A673 (cell line): ENCODE measurements around the gene TRPV5. TPM values are rescaled to one million over a fixed set of nuclear protein-coding genes. Genes with fewer than 3 reads are reported as not detected.

Source experiments
- BruUV-seq: library from RNA; stranded (reverse); fragments of 400-500 nt; replicated peaks from 2 replicates; lab custom pipeline; 2021; lab: Mats Ljungman, UMichigan
- CTCF ChIA-PET: fragments of 300-600 bp; sonication (Branson Sonifier 250); formaldehyde crosslinking; loops from one replicate; lab custom pipeline; 2022; ENCODE audit warnings: antibody characterized with exemption; lab: Charles Lee
- POLR2A ChIA-PET: fragments of 300-600 bp; sonication (Branson Sonifier 250); formaldehyde crosslinking; loops from one replicate; lab custom pipeline; 2022; ENCODE audit warnings: antibody characterized with exemption; ENCODE audit not compliant: low non-redundant PET; lab: Charles Lee
- DNase-seq: peaks from one replicate; pipeline ENCODE4 v3.0.0-alpha.2; 2015; ENCODE audit warnings: low spot score
- H3K27ac ChIP-seq: fragments of 200-600 bp; sonication (generic); 2 replicates; pipeline ENCODE4 v1.5.1; 2016; ENCODE audit warnings: mixed run types, low read depth, mild to moderate bottlenecking, mixed read lengths, antibody characterized with exemption, low read length; ENCODE audit not compliant: poor library complexity, severe bottlenecking
- H3K27me3 ChIP-seq: fragments of 200-600 bp; sonication (generic); replicated peaks from 2 replicates; pipeline ENCODE4 v1.6.1; 2017; ENCODE audit warnings: mixed run types, low read depth, mild to moderate bottlenecking, mixed read lengths, antibody characterized with exemption, low read length; ENCODE audit not compliant: insufficient read depth, poor library complexity
- H3K36me3 ChIP-seq: fragments of 200-600 bp; sonication (generic); 2 replicates; pipeline ENCODE4 v1.6.1; 2016; ENCODE audit warnings: mixed run types, mild to moderate bottlenecking, mixed read lengths, antibody characterized with exemption, low read length; ENCODE audit not compliant: insufficient read depth, poor library complexity, severe bottlenecking
- H3K4me1 ChIP-seq: fragments of 200-600 bp; sonication (generic); 2 replicates; pipeline ENCODE4 v1.6.1; 2017; ENCODE audit warnings: mixed run types, mild to moderate bottlenecking, mixed read lengths, antibody characterized with exemption, low read length; ENCODE audit not compliant: insufficient read depth, poor library complexity, severe bottlenecking
- H3K4me3 ChIP-seq: fragments of 200-600 bp; sonication (generic); 2 replicates; pipeline ENCODE4 v1.5.1; 2016; ENCODE audit warnings: low read depth, mixed run types, mild to moderate bottlenecking, mixed read lengths, low read length; ENCODE audit not compliant: poor library complexity, severe bottlenecking
- H3K9me3 ChIP-seq: fragments of 200-600 bp; sonication (generic); 2 replicates; pipeline ENCODE4 v1.6.1; 2016; ENCODE audit warnings: mixed run types, low read depth, mild to moderate bottlenecking, mixed read lengths, antibody characterized with exemption, low read length; ENCODE audit not compliant: poor library complexity, severe bottlenecking
- EZH2 ChIP-seq: fragments of 200-600 bp; sonication (generic); IDR thresholded peaks from 2 replicates; pipeline ENCODE4 v1.6.1; 2017; ENCODE audit warnings: borderline replicate concordance, low read depth, mild to moderate bottlenecking, mixed read lengths, antibody characterized with exemption, low read length; ENCODE audit not compliant: poor library complexity, severe bottlenecking
- intact Hi-C: fragments of 100-400 bp; cut with micrococcal nuclease; formaldehyde crosslinking; loops from one replicate; pipeline ENCODE4 v1.10.0; 2022; ENCODE audit not compliant: unreplicated experiment
- total RNA-seq: library from RNA; stranded (reverse); gene quantifications from 2 replicates; pipeline ENCODE4 v1.2.3, GENCODE V29; 2021
- TF ChIP-seq, protein P1 (sequence below): fragments of 300-800, 200-600 bp; sonication (generic); conservative IDR thresholded peaks from 2 replicates; pipeline ENCODE4 v1.5.1; 2017; ENCODE audit warnings: low read depth, mild to moderate bottlenecking, antibody characterized with exemption, low read length, moderate library complexity, mixed read lengths

Gene TRPV5
- total RNA-seq, 1 experiment from 2014 or later: not detected

DNA sequence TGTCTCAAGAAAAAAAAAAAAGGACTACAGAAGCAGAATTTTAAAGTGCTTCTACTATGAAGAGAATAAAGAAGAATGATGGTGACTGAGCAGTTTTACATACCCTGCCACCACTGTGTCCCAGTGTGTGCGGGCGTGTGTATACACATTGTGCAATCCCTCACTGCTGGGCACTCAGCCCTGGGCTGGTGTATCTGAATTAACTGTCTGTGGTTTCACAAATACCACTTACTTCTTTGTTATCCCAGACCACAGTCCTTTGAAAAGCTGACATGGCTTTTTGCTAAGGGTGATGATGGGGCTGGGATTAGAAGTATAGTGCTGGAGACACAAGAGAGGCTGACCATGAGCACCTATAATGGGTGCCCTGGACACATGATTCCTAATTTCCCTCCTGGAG, 26.9 kb downstream of the TRPV5 start:
- H3K4me1 ChIP-seq: no peaks in the 10 kb centered on the region
- CTCF ChIA-PET: no interaction called here
- peaks cover 7% of the 10 kb centered on the region for H3K9me3 ChIP-seq
- no peak overlapping the region for H3K4me3 ChIP-seq
- TF ChIP-seq, protein P1, sequence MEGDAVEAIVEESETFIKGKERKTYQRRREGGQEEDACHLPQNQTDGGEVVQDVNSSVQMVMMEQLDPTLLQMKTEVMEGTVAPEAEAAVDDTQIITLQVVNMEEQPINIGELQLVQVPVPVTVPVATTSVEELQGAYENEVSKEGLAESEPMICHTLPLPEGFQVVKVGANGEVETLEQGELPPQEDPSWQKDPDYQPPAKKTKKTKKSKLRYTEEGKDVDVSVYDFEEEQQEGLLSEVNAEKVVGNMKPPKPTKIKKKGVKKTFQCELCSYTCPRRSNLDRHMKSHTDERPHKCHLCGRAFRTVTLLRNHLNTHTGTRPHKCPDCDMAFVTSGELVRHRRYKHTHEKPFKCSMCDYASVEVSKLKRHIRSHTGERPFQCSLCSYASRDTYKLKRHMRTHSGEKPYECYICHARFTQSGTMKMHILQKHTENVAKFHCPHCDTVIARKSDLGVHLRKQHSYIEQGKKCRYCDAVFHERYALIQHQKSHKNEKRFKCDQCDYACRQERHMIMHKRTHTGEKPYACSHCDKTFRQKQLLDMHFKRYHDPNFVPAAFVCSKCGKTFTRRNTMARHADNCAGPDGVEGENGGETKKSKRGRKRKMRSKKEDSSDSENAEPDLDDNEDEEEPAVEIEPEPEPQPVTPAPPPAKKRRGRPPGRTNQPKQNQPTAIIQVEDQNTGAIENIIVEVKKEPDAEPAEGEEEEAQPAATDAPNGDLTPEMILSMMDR: no peak
- no peak for TF ChIP-seq EZH2
- POLR2A ChIA-PET: no interaction called here
- no peak for DNase-seq
- BruUV-seq: no TSS peak
- intact Hi-C loops: no loop called here
- peaks cover 13% of the 10 kb centered on the region for H3K27me3 ChIP-seq
- H3K27ac ChIP-seq: no peak overlapping the region
- H3K36me3 ChIP-seq: no peaks in the 10 kb centered on the region

DNA sequence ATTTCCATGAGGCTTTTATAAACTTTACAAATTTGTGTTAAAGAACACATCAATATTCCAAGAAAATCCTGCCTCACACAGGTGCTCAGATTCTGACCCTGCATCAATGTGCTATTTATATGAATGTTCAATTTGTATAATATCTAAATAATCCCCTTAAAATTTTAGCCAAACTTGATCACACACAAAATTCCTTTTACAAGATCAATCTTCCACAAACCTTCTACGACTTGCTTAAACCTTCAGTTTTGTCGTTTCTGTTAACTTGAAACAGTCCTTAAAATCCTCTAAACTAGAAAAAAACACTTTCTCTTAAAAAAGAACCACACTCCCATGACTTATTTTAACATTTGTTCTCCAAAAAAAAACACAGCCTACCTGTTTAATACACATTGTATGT, 27.8 kb downstream of the TRPV5 start:
- ChIA-PET CTCF (no interaction called here), POLR2A (no interaction called here)
- no peak for DNase-seq
- BruUV-seq: no TSS peak
- intact Hi-C loops: no loop called here
- TF ChIP-seq, protein P1: no peak
- no peak for TF ChIP-seq EZH2
- Histone ChIP-seq H3K4me3 (no peak overlapping the region), H3K9me3 (peaks cover 7% of the 10 kb centered on the region), H3K27ac (no peak overlapping the region), H3K4me1 (no peaks in the 10 kb centered on the region), H3K36me3 (no peaks in the 10 kb centered on the region), H3K27me3 (peaks cover 4% of the 10 kb centered on the region)

DNA sequence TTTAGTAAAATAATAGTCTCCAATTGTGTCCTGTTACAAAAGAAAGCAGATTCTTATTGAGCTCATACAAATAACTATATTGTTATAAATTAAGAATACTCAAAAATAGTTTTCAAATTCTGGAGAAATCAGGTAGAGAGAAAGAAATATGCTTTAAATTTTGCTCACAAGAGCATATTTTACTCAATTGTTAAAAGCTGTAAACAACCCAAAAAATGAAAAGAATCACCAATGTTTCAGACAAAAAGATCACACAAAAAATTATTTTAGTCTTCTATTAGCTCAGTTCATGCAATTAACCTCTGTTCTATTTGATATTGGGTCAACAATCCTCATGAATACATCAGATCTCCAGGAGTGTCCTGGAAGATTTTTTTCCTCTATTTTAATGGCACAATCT, 29.4 kb downstream of the TRPV5 start:
- no TSS peak for BruUV-seq
- POLR2A ChIA-PET: no interaction called here
- no peak for DNase-seq
- no peak overlapping the region for H3K4me3 ChIP-seq
- CTCF ChIA-PET: no interaction called here
- H3K9me3 ChIP-seq: peaks cover 7% of the 10 kb centered on the region
- H3K27ac ChIP-seq: no peak overlapping the region
- no peaks in the 10 kb centered on the region for H3K4me1 ChIP-seq
- no peak for TF ChIP-seq EZH2
- TF ChIP-seq, protein P1: no peak
- intact Hi-C loops: no loop called here
- no peaks in the 10 kb centered on the region for H3K36me3 ChIP-seq
- H3K27me3 ChIP-seq: no peaks in the 10 kb centered on the region
